OCI-LY1 (cell line): ENCODE measurements around the gene GMEB1.
A peak's percentile ranks its signal among the peaks of the same experiment; 100 is the strongest.
"Not testable (repeated sequence)": the region's sequence is repeated elsewhere in the genome, so short reads cannot be mapped to it uniquely, and the experiment has no call there.

ENCODE experiments used
- H2AFZ ChIP-seq: fragments of 200-600 bp; sonication (generic), shearing (Covaris generic); 2 replicates; pipeline ENCODE4 v1.6.0; 2014; ENCODE audit warnings: antibody characterized with exemption, mild to moderate bottlenecking, low read length
- H3F3A ChIP-seq: fragments of 200-600 bp; sonication (generic), shearing (Covaris generic); 2 replicates; pipeline ENCODE4 v1.6.0; 2014; ENCODE audit warnings: mild to moderate bottlenecking, antibody characterized with exemption, low read length, moderate library complexity; ENCODE audit not compliant: insufficient read depth
- H3K27ac ChIP-seq: fragments of 200-600 bp; sonication (generic); 2 replicates; pipeline ENCODE4 v1.5.1; 2014; ENCODE audit warnings: low read length, mixed run types, mild to moderate bottlenecking, low read depth; ENCODE audit not compliant: poor library complexity, severe bottlenecking
- H3K27me3 ChIP-seq: fragments of 200-600 bp; sonication (generic); 2 replicates; pipeline ENCODE4 v1.6.0; 2014; ENCODE audit warnings: antibody characterized with exemption, mild to moderate bottlenecking, low read length, moderate library complexity; ENCODE audit not compliant: insufficient read depth
- H3K36me3 ChIP-seq: fragments of 200-600 bp; sonication (generic); 2 replicates; pipeline ENCODE4 v1.6.1; 2014; ENCODE audit warnings: mild to moderate bottlenecking, antibody characterized with exemption, low read length, moderate library complexity, mixed read lengths; ENCODE audit not compliant: insufficient read depth
- H3K4me1 ChIP-seq: fragments of 200-600 bp; sonication (generic); 2 replicates; pipeline ENCODE4 v1.5.1; 2014; ENCODE audit warnings: mild to moderate bottlenecking, low read length, moderate library complexity; ENCODE audit not compliant: insufficient read depth, severe bottlenecking
- H3K4me2 ChIP-seq: fragments of 200-600 bp; sonication (generic), shearing (Covaris generic); 2 replicates; pipeline ENCODE4 v1.6.1; 2014; ENCODE audit warnings: low read length
- H3K4me3 ChIP-seq: fragments of 200-600 bp; sonication (generic); 2 replicates; pipeline ENCODE4 v1.5.1; 2014; ENCODE audit warnings: low read length, low read depth, mild to moderate bottlenecking, mixed read lengths; ENCODE audit not compliant: poor library complexity, severe bottlenecking
- H3K79me2 ChIP-seq: fragments of 200-600 bp; shearing (Covaris generic); 2 replicates; pipeline ENCODE4 v1.6.1; 2016; ENCODE audit warnings: mixed run types, low read length, mixed read lengths; ENCODE audit not compliant: insufficient read depth
- H3K9ac ChIP-seq: fragments of 200-600 bp; sonication (generic), shearing (Covaris generic); 2 replicates; pipeline ENCODE4 v1.6.1; 2014; ENCODE audit warnings: mild to moderate bottlenecking, low read length, mixed read lengths
- H3K9me2 ChIP-seq: fragments of 200-600 bp; sonication (generic), shearing (Covaris generic); 2 replicates; pipeline ENCODE4 v1.6.1; 2014; ENCODE audit warnings: low read depth, mild to moderate bottlenecking, low read length, mixed read lengths
- H3K9me3 ChIP-seq: fragments of 200-600 bp; shearing (Covaris generic); 2 replicates; pipeline ENCODE4 v1.6.1; 2014; ENCODE audit warnings: low read length, mixed read lengths
- H4K20me1 ChIP-seq: fragments of 200-600 bp; sonication (generic), shearing (Covaris generic); 2 replicates; pipeline ENCODE4 v1.6.0; 2016; ENCODE audit warnings: mild to moderate bottlenecking, low read length; ENCODE audit not compliant: insufficient read depth
- CTCF ChIP-seq: fragments of 200-600 bp; sonication (generic), shearing (Covaris generic); IDR thresholded peaks from 2 replicates; pipeline ENCODE4 v1.5.1; 2017; ENCODE audit warnings: mild to moderate bottlenecking, antibody characterized with exemption, low read length, moderate library complexity, mixed read lengths
- EZH2 ChIP-seq: fragments of 200-600 bp; sonication (generic), shearing (Covaris generic); IDR thresholded peaks from 2 replicates; pipeline ENCODE4 v1.8.0; 2017; ENCODE audit warnings: borderline replicate concordance, mixed run types, mild to moderate bottlenecking, antibody characterized with exemption, low read length, moderate library complexity, mixed read lengths

GMEB1 gene

GRCh38 chr1:28644494-28644893 lies 24.1 kb upstream of the GMEB1 start:
- H2AFZ ChIP-seq = no peak overlapping the region
- H3K9me3 ChIP-seq = no peaks in the 10 kb centered on the region
- no peaks in the 10 kb centered on the region for H3K36me3 ChIP-seq
- peak overlapping the region; percentile 86 for H3K4me3 ChIP-seq
- H3K9me2 ChIP-seq = no peaks in the 10 kb centered on the region
- H3K27ac ChIP-seq = peak overlapping the region; percentile 93
- H3K27me3 ChIP-seq = no peaks in the 10 kb centered on the region
- no peaks in the 10 kb centered on the region for H3F3A ChIP-seq
- TF ChIP-seq EZH2 (no peak), CTCF (no peak)
- H3K79me2 ChIP-seq = peaks cover 15% of the 10 kb centered on the region
- H4K20me1 ChIP-seq = no peaks in the 10 kb centered on the region
- peak overlapping the region; percentile 97 for H3K9ac ChIP-seq
- H3K4me1 ChIP-seq = peaks cover 58% of the 10 kb centered on the region
- peak overlapping the region; percentile 84 for H3K4me2 ChIP-seq

- H3F3A ChIP-seq, H3K27ac ChIP-seq, H3K27me3 ChIP-seq, H3K9me2 ChIP-seq, H4K20me1 ChIP-seq, H3K36me3 ChIP-seq, H3K4me2 ChIP-seq, H2AFZ ChIP-seq, H3K9me3 ChIP-seq, H3K4me3 ChIP-seq, H3K9ac ChIP-seq: not testable (repeated sequence)
- H3K4me1 ChIP-seq = peaks cover 55% of the 10 kb centered on the region
- peaks cover 13% of the 10 kb centered on the region for H3K79me2 ChIP-seq
These were observed 23.2 kb upstream of the GMEB1 start for GRCh38 chr1:28645406-28645805.

- TF ChIP-seq EZH2 = no peak
- TF ChIP-seq CTCF = no peak
- no peaks in the 10 kb centered on the region for H3K36me3 ChIP-seq
- H3K9me2 ChIP-seq = no peaks in the 10 kb centered on the region
- H3K4me2 ChIP-seq = no peak overlapping the region
- H3K4me3 ChIP-seq = no peak overlapping the region
- H4K20me1 ChIP-seq = no peaks in the 10 kb centered on the region
- peak overlapping the region; percentile 49 for H3K27ac ChIP-seq
- no peak overlapping the region for H3K9ac ChIP-seq
- no peaks in the 10 kb centered on the region for H3K27me3 ChIP-seq
- H3K4me1 ChIP-seq = peaks cover 49% of the 10 kb centered on the region
- H2AFZ ChIP-seq = no peak overlapping the region
- H3K9me3 ChIP-seq = no peaks in the 10 kb centered on the region
- no peaks in the 10 kb centered on the region for H3F3A ChIP-seq
- peaks cover 12% of the 10 kb centered on the region for H3K79me2 ChIP-seq
These were observed 22.5 kb upstream of the GMEB1 start for GRCh38 chr1:28646040-28646439.

GRCh38 chr1:28648008-28648473 lies 20.5 kb upstream of the GMEB1 start:
- Histone ChIP-seq H3K4me1 (peaks cover 38% of the 10 kb centered on the region), H3K9ac (peak overlapping the region; percentile 75), H3K9me2 (no peaks in the 10 kb centered on the region), H3K36me3 (no peaks in the 10 kb centered on the region), H3K27ac (peak overlapping the region; percentile 97), H3K9me3 (no peaks in the 10 kb centered on the region), H3K4me3 (peak overlapping the region; percentile 55), H3F3A (no peaks in the 10 kb centered on the region), H3K79me2 (no peaks in the 10 kb centered on the region), H4K20me1 (no peaks in the 10 kb centered on the region), H3K4me2 (peak overlapping the region; percentile 76), H2AFZ (no peak overlapping the region), H3K27me3 (no peaks in the 10 kb centered on the region)
- TF ChIP-seq CTCF (no peak), EZH2 (no peak)
